Mesendoderm (in vitro differentiated cells): Measurements from ENCODE around the gene SMIM8.

Experiments used
- DNase-seq: peaks from one replicate; pipeline ENCODE4 v3.0.0; 2013
- H2AK5ac ChIP-seq: 2 replicates; pipeline ENCODE4 v1.6.1; 2013; ENCODE audit warnings: low read length, inconsistent platforms
- H2BK120ac ChIP-seq: 2 replicates; pipeline ENCODE4 v1.6.1; 2013; ENCODE audit warnings: low read depth, mild to moderate bottlenecking, low read length, moderate library complexity, mixed read lengths
- H2BK15ac ChIP-seq: replicated peaks from 2 replicates; pipeline ENCODE4 v1.6.1; 2013; ENCODE audit warnings: low read depth, mild to moderate bottlenecking, moderate library complexity
- H2BK5ac ChIP-seq: 2 replicates; pipeline ENCODE4 v1.6.1; 2013; ENCODE audit warnings: low read length, inconsistent platforms
- H3K18ac ChIP-seq: 2 replicates; pipeline ENCODE4 v1.6.1; 2013; ENCODE audit warnings: mild to moderate bottlenecking, low read length, mixed read lengths
- H3K23ac ChIP-seq: one replicate; pipeline ENCODE4 v1.6.1; 2013; ENCODE audit warnings: low read length
- H3K27ac ChIP-seq: 2 replicates; pipeline ENCODE4 v1.5.1; 2013; ENCODE audit warnings: low read depth, mild to moderate bottlenecking, inconsistent platforms, low read length, moderate library complexity
- H3K27me3 ChIP-seq: 2 replicates; pipeline ENCODE4 v1.6.1; 2013; ENCODE audit warnings: low read length, control low read depth, mild to moderate bottlenecking, inconsistent platforms; ENCODE audit not compliant: insufficient read depth, poor library complexity
- H3K36me3 ChIP-seq: 2 replicates; pipeline ENCODE4 v1.6.1; 2013; ENCODE audit warnings: low read length, inconsistent platforms; ENCODE audit not compliant: control insufficient read depth, insufficient read depth
- H3K4ac ChIP-seq: one replicate; pipeline ENCODE4 v1.6.1; 2013; ENCODE audit warnings: low read depth, mild to moderate bottlenecking, low read length, moderate library complexity
- H3K4me1 ChIP-seq: 2 replicates; pipeline ENCODE4 v1.6.1; 2013; ENCODE audit warnings: low read depth, low read length, inconsistent platforms; ENCODE audit not compliant: control insufficient read depth
- H3K4me2 ChIP-seq: 2 replicates; pipeline ENCODE4 v1.6.1; 2013; ENCODE audit warnings: low read length
- H3K4me3 ChIP-seq: 2 replicates; pipeline ENCODE4 v1.5.1; 2013; ENCODE audit warnings: mild to moderate bottlenecking, low read length
- H3K56ac ChIP-seq: one replicate; pipeline ENCODE4 v1.6.1; 2013; ENCODE audit warnings: low read length
- H3K79me1 ChIP-seq: 2 replicates; pipeline ENCODE4 v1.6.1; 2013; ENCODE audit warnings: low read length, inconsistent platforms
- H3K79me2 ChIP-seq: 2 replicates; pipeline ENCODE4 v1.6.1; 2013; ENCODE audit warnings: mild to moderate bottlenecking, low read length; ENCODE audit not compliant: control insufficient read depth, insufficient read depth
- H3K9ac ChIP-seq: 2 replicates; pipeline ENCODE4 v1.6.1; 2013; ENCODE audit warnings: low read length, inconsistent platforms
- H4K5ac ChIP-seq: one replicate; pipeline ENCODE4 v1.6.1; 2013; ENCODE audit warnings: low read length
- H4K8ac ChIP-seq: one replicate; pipeline ENCODE4 v1.6.1; 2013; ENCODE audit warnings: low read depth, mild to moderate bottlenecking, control low read depth, low read length, moderate library complexity
- WGBS: extraction: QIAGEN DNeasy Blood & Tissue Kit; methylation state at CpG from one replicate; pipeline ENCODE4 v1.1.7; 2013; ENCODE audit warnings: low lambda C conversion rate, missing lambda C conversion rate; ENCODE audit not compliant: insufficient coverage; ENCODE audit errors: extremely low coverage; 5-methylcytosine and 5-hydroxymethylcytosine counted together

The SMIM8 gene

GRCh38 chr6:87346700-87347099 lies 24.3 kb downstream of the SMIM8 start:
- H3K56ac ChIP-seq: no peak overlapping the region
- no CpG with 5 or more reads among the region's 3 CpGs for WGBS
- no peak overlapping the region for H2BK15ac ChIP-seq
- no peak overlapping the region for H3K23ac ChIP-seq
- H2BK120ac ChIP-seq: no peak overlapping the region
- no peaks in the 10 kb centered on the region for H3K79me1 ChIP-seq
- H3K9ac ChIP-seq: no peak overlapping the region
- no peaks in the 10 kb centered on the region for H3K27me3 ChIP-seq
- H4K8ac ChIP-seq: no peak overlapping the region
- H3K79me2 ChIP-seq: no peaks in the 10 kb centered on the region
- no peak overlapping the region for H2BK5ac ChIP-seq
- DNase-seq: no peak
- no peak overlapping the region for H3K4me2 ChIP-seq
- H3K18ac ChIP-seq: no peak overlapping the region
- H4K5ac ChIP-seq: no peak overlapping the region
- no peak overlapping the region for H3K4ac ChIP-seq
- H2AK5ac ChIP-seq: no peak overlapping the region
- no peak overlapping the region for H3K27ac ChIP-seq
- no peaks in the 10 kb centered on the region for H3K4me1 ChIP-seq
- no peak overlapping the region for H3K4me3 ChIP-seq
- H3K36me3 ChIP-seq: no peaks in the 10 kb centered on the region

- no peak overlapping the region for H3K9ac ChIP-seq
- no CpG with 5 or more reads among the region's 2 CpGs for WGBS
- H2BK120ac ChIP-seq: no peak overlapping the region
- no peak overlapping the region for H3K27ac ChIP-seq
- H3K36me3 ChIP-seq: no peaks in the 10 kb centered on the region
- H2BK15ac ChIP-seq: no peak overlapping the region
- no peak overlapping the region for H3K4me2 ChIP-seq
- no peak overlapping the region for H3K18ac ChIP-seq
- H3K56ac ChIP-seq: no peak overlapping the region
- no peak overlapping the region for H3K4ac ChIP-seq
- H4K5ac ChIP-seq: no peak overlapping the region
- no peak overlapping the region for H2AK5ac ChIP-seq
- H3K79me2 ChIP-seq: no peaks in the 10 kb centered on the region
- H4K8ac ChIP-seq: no peak overlapping the region
- H3K23ac ChIP-seq: no peak overlapping the region
- H3K27me3 ChIP-seq: no peaks in the 10 kb centered on the region
- no peaks in the 10 kb centered on the region for H3K79me1 ChIP-seq
- H2BK5ac ChIP-seq: no peak overlapping the region
- no peak for DNase-seq
- no peaks in the 10 kb centered on the region for H3K4me1 ChIP-seq
- no peak overlapping the region for H3K4me3 ChIP-seq
Observed at GRCh38 chr6:87349896-87350295, 27.5 kb downstream of the SMIM8 start.

GRCh38 chr6:87350516-87350915 lies 28.1 kb downstream of the SMIM8 start:
- Histone ChIP-seq H4K8ac (no peak overlapping the region), H2AK5ac (no peak overlapping the region), H3K23ac (no peak overlapping the region), H3K56ac (no peak overlapping the region), H3K4ac (no peak overlapping the region), H3K79me2 (no peaks in the 10 kb centered on the region), H4K5ac (no peak overlapping the region), H2BK15ac (no peak overlapping the region), H3K27ac (no peak overlapping the region), H3K79me1 (no peaks in the 10 kb centered on the region), H2BK120ac (no peak overlapping the region), H3K4me2 (no peak overlapping the region), H3K18ac (no peak overlapping the region), H3K4me3 (no peak overlapping the region), H3K9ac (no peak overlapping the region), H3K27me3 (no peaks in the 10 kb centered on the region), H3K36me3 (no peaks in the 10 kb centered on the region), H3K4me1 (no peaks in the 10 kb centered on the region), H2BK5ac (no peak overlapping the region)
- no peak for DNase-seq

- no CpG with 5 or more reads among the region's 1 CpG for WGBS
- H3K79me2 ChIP-seq: no peaks in the 10 kb centered on the region
Observed at GRCh38 chr6:87351583-87351982, 29.2 kb downstream of the SMIM8 start.

DNA sequence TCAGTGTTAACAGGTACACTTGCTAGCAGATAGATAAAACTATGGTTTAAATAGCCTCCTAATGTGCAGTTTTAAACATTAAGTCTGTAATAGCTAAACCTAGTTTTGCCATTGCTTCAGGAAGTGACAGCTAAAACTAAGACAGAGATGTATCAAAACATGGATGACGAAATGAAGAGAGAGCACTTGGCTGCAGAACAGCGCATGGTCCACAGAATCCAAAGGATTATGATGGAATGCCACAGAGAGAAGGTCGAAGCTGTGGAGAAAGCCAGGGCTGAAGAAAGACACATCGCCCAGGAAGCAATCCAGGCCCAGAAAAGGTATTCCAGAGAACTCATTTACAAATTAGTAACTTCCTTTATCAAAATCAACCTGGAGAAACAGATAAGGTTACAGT lies 33.8 kb downstream of the SMIM8 start:
- H3K27ac ChIP-seq: no peak overlapping the region

More at GRCh38 chr6:87351583-87351982, 29.2 kb downstream of the SMIM8 start:
- no peak overlapping the region for H2AK5ac ChIP-seq
- H3K79me1 ChIP-seq: no peaks in the 10 kb centered on the region
- no peak overlapping the region for H2BK120ac ChIP-seq
- no peak overlapping the region for H4K5ac ChIP-seq
- no peak overlapping the region for H3K9ac ChIP-seq
- DNase-seq: no peak
- no peak overlapping the region for H3K56ac ChIP-seq
- no peak overlapping the region for H2BK15ac ChIP-seq
- no peaks in the 10 kb centered on the region for H3K36me3 ChIP-seq
- H3K27ac ChIP-seq: no peak overlapping the region
- H3K4ac ChIP-seq: no peak overlapping the region
- H3K4me1 ChIP-seq: no peaks in the 10 kb centered on the region
- no peak overlapping the region for H2BK5ac ChIP-seq
- no peak overlapping the region for H4K8ac ChIP-seq
- no peak overlapping the region for H3K23ac ChIP-seq
- H3K4me2 ChIP-seq: no peak overlapping the region
- no peaks in the 10 kb centered on the region for H3K27me3 ChIP-seq
- H3K4me3 ChIP-seq: no peak overlapping the region
- no peak overlapping the region for H3K18ac ChIP-seq

DNA sequence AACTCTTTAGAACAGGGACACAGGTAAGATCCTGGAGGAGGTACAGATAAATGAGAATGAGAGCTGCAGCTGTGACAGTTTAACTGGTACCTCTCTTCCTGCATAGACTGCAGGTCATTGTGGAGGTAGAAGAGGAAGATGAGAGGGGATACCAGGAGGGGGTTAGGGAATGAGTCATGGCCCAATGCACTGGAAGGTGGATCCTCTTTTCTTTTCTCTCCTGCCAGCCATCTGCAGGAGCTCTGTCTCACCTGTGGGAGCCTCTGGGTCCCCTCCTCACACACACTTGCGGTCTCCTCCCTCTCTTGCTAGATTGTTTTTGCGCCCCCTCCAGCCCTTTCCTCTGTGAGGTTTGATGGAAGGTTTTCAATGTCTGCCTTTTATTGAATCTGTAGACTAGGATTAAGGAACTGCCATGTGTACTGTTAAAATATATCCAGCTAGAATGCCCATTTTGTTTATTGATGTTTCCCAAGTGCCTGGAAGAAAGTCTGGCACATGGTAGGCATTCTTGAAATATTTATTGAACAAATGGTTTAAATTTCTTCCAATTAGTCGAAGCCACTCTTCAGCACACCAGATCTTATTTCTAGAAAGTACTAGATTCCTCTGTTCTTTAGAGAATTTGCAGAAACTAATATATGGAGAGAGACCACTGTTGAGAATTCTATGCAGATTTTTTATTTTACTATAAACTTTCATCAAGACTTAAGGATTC lies 35.2 kb downstream of the SMIM8 start:
- H3K4me1 ChIP-seq: no peaks in the 10 kb centered on the region
- H3K79me2 ChIP-seq: no peaks in the 10 kb centered on the region
- H3K36me3 ChIP-seq: no peaks in the 10 kb centered on the region
- WGBS: no CpG with 5 or more reads among the region's 3 CpGs
- H3K4ac ChIP-seq: no peak overlapping the region
- no peaks in the 10 kb centered on the region for H3K27me3 ChIP-seq
- no peak overlapping the region for H2BK120ac ChIP-seq
- H2AK5ac ChIP-seq: no peak overlapping the region
- no peak overlapping the region for H3K9ac ChIP-seq
- H3K79me1 ChIP-seq: no peaks in the 10 kb centered on the region
- no peak overlapping the region for H3K4me2 ChIP-seq
- DNase-seq: no peak
- H2BK5ac ChIP-seq: no peak overlapping the region
- no peak overlapping the region for H2BK15ac ChIP-seq
- H3K56ac ChIP-seq: no peak overlapping the region
- no peak overlapping the region for H3K27ac ChIP-seq
- no peak overlapping the region for H3K18ac ChIP-seq
- no peak overlapping the region for H4K8ac ChIP-seq
- H3K23ac ChIP-seq: no peak overlapping the region
- H4K5ac ChIP-seq: no peak overlapping the region
- H3K4me3 ChIP-seq: no peak overlapping the region

More for the DNA sequence above, 33.8 kb downstream of the SMIM8 start:
- H3K18ac ChIP-seq: no peak overlapping the region
- no peaks in the 10 kb centered on the region for H3K27me3 ChIP-seq
- no peak overlapping the region for H3K4me3 ChIP-seq
- H3K9ac ChIP-seq: no peak overlapping the region
- H4K8ac ChIP-seq: no peak overlapping the region
- no peak overlapping the region for H2BK120ac ChIP-seq
- no peaks in the 10 kb centered on the region for H3K79me2 ChIP-seq
- no peaks in the 10 kb centered on the region for H3K4me1 ChIP-seq
- H4K5ac ChIP-seq: no peak overlapping the region
- DNase-seq: no peak
- H3K4me2 ChIP-seq: no peak overlapping the region
- H2AK5ac ChIP-seq: no peak overlapping the region
- no peak overlapping the region for H3K56ac ChIP-seq
- no peak overlapping the region for H3K23ac ChIP-seq
- no CpG with 5 or more reads among the region's 4 CpGs for WGBS
- H3K79me1 ChIP-seq: no peaks in the 10 kb centered on the region
- H2BK15ac ChIP-seq: no peak overlapping the region
- no peak overlapping the region for H3K4ac ChIP-seq
- H3K36me3 ChIP-seq: no peaks in the 10 kb centered on the region
- no peak overlapping the region for H2BK5ac ChIP-seq
